Ovary (tissue), 3 donors: Measurements from ENCODE around the gene YES1.

Experiments
- CTCF ChIP-seq, 3 donors: fragments of 450-650 bp in 2 of 3; fragments of 200-600 bp in 1 of 3; IDR thresholded peaks; one replicate each; pipeline versions ENCODE4 v1.5.1 to v1.8.0; 2016 to 2022; ENCODE audit warnings: antibody characterized with exemption in 3 of 3, mild to moderate bottlenecking in 1 of 3
- EP300 ChIP-seq: sonication (generic); formaldehyde crosslinking; IDR thresholded peaks from one replicate; pipeline ENCODE4 v1.6.1; 2017; ENCODE audit warnings: antibody characterized with exemption
- POLR2A ChIP-seq: fragments of 450-650 bp; IDR thresholded peaks from one replicate; pipeline ENCODE4 v1.6.1; 2017; ENCODE audit warnings: antibody characterized with exemption, mild to moderate bottlenecking, moderate library complexity
- donor health status: DM: no; HTN: no; CAD: no.

GRCh38 chr18:708096-708495 is 103.9 kb downstream of the YES1 start:
- TF ChIP-seq CTCF (IDR thresholded peaks at IDR 0.05) (no peak), POLR2A (no peak), EP300 (no peak)
